ENCODE data around the gene CNPPD1. TPM values are rescaled to one million over a fixed set of nuclear protein-coding genes. Genes with fewer than 3 reads are reported as not detected.
A peak's percentile ranks its signal among the peaks of the same experiment; 100 is the strongest.

Gene CNPPD1
- polyA plus RNA-seq, 2 of the 4 experiments (the other 2 are of a cell fraction), result 22.4 to 27.6 TPM

DNA sequence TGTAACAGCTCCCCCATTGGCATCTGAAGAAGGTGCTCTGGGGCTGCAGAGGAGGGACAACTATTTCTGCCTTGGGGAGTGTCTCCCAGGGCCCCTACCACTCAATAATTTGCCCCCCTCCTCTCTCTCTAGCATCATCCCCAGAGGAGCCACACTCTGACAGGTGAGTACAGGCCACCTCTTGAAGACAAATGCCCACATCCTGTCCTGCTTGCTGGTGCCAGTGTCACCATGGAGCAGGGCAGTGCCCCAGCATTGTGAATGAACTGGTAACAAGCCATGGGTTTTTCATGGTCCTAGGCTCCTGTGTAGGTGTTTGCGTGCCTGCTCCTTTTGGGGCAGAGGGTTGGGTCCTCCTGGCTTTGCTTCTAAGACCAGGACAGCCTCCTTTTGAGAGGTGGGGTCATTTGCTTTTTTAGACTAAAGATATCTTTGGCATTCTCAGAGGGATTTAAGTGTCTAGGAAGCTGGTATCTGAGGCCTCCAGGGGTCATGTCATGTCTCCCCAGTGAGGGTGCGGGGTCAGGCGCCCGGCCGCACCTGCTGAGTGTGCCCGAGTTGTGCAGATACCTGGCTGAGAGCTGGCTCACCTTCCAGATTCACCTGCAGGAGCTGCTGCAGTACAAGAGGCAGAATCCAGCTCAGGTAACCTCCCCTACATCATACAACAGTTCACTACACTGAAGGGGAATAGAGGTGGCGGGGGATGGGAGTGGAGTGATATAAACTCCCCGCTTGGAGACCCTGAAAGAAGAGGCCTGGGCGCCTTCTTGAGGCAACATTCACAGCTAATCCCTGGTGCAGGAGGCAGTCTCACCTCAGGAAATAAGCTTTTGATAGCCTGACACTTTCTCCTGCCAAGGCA, 3.1 kb upstream of the CNPPD1 start:
- Histone ChIP-seq H3K27ac (no peak overlapping the region), H3K4me2 (peak overlapping the region; percentile 97), H3K9me3 (no peaks in the 10 kb centered on the region), H3K4me3 (no peak overlapping the region), H3K4me1 (peaks cover 15% of the 10 kb centered on the region)
- FAIRE-seq (no peak), ATAC-seq (no peak), DNase-seq (ENCODE audit: low read depth in 1 of 2, low spot score in 1 of 2) (no peak)
- CTCF ChIA-PET, result interaction anchor here (0.6 to 4.0 kb wide), 9 partner anchors 14 to 182 kb away, joined by 3 to 24 read pairs (median 4); partner anchors contain the start of gene NHEJ1
- POLR2A ChIA-PET, result interaction anchor here (1.0 kb wide), 1 partner anchor 27 kb away, joined by 9 read pairs; the partner anchor contains the start of gene ZFAND2B
- 95% methylated on average over 9 of the region's 9 CpGs for WGBS (ENCODE audit: missing lambda C conversion rate)
- no peak for TF ChIP-seq BHLHE40 (IDR thresholded peaks at IDR 0.05; ENCODE audit: low read depth, low read length)
- TF ChIP-seq, protein P1, sequence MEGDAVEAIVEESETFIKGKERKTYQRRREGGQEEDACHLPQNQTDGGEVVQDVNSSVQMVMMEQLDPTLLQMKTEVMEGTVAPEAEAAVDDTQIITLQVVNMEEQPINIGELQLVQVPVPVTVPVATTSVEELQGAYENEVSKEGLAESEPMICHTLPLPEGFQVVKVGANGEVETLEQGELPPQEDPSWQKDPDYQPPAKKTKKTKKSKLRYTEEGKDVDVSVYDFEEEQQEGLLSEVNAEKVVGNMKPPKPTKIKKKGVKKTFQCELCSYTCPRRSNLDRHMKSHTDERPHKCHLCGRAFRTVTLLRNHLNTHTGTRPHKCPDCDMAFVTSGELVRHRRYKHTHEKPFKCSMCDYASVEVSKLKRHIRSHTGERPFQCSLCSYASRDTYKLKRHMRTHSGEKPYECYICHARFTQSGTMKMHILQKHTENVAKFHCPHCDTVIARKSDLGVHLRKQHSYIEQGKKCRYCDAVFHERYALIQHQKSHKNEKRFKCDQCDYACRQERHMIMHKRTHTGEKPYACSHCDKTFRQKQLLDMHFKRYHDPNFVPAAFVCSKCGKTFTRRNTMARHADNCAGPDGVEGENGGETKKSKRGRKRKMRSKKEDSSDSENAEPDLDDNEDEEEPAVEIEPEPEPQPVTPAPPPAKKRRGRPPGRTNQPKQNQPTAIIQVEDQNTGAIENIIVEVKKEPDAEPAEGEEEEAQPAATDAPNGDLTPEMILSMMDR (IDR thresholded peaks at IDR 0.05), result no peak
- no peak for TF ChIP-seq CBX2 (IDR thresholded peaks at IDR 0.05; ENCODE audit: borderline replicate concordance, low read depth)

DNA sequence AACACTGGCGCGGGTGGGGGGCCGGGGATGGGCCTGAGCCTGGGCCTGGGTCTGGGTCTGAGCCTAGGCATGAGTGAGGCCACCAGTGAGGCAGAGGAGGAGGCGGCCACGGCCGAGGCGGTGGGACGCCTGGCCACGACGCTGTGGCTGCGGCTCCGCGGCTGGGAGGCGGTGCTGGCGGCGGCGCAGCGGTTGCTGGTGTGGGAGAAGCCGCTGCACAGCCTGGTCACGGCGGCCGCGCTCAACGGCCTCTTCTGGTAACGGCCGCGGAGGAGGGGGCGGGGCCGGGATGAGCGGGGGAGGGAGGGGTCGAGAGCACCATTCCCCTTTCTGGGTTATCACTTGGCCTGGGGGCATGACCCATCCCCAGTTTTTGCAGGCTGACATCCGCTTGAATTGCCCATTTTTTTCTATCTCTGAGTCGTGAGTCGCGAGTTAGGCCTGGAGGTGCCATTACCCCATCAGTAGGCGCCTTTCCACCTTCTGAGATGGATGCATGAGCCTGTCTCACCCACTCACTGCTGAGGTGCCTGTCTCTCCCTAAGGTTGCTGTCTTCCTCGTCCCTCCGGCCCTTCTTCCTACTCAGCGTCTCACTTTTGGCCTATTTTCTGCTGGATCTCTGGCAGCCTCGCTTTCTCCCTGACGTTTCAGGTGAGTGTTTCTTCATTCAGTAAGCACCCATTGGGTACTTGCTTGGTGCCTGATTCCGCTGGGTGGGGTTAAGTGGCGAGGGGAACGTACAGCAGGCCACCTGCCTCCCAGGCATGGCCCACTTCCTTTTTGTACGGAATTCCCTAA, 1.9 kb upstream of the CNPPD1 start:
- TF ChIP-seq HOXB5 (CRISPR knock-in tag; IDR thresholded peaks at IDR 0.05), result no peak
- TF ChIP-seq, protein P2, sequence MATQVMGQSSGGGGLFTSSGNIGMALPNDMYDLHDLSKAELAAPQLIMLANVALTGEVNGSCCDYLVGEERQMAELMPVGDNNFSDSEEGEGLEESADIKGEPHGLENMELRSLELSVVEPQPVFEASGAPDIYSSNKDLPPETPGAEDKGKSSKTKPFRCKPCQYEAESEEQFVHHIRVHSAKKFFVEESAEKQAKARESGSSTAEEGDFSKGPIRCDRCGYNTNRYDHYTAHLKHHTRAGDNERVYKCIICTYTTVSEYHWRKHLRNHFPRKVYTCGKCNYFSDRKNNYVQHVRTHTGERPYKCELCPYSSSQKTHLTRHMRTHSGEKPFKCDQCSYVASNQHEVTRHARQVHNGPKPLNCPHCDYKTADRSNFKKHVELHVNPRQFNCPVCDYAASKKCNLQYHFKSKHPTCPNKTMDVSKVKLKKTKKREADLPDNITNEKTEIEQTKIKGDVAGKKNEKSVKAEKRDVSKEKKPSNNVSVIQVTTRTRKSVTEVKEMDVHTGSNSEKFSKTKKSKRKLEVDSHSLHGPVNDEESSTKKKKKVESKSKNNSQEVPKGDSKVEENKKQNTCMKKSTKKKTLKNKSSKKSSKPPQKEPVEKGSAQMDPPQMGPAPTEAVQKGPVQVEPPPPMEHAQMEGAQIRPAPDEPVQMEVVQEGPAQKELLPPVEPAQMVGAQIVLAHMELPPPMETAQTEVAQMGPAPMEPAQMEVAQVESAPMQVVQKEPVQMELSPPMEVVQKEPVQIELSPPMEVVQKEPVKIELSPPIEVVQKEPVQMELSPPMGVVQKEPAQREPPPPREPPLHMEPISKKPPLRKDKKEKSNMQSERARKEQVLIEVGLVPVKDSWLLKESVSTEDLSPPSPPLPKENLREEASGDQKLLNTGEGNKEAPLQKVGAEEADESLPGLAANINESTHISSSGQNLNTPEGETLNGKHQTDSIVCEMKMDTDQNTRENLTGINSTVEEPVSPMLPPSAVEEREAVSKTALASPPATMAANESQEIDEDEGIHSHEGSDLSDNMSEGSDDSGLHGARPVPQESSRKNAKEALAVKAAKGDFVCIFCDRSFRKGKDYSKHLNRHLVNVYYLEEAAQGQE (IDR thresholded peaks at IDR 0.05), result no peak
- TF ChIP-seq FOSL2 (IDR thresholded peaks at IDR 0.05), result no peak
- no peak for TF ChIP-seq FOSL2 (CRISPR knock-in tag; IDR thresholded peaks at IDR 0.05)
- TF ChIP-seq POLR2AphosphoS2 (conservative IDR thresholded peaks at IDR 0.05; ENCODE audit: low read length), result no peak
- TF ChIP-seq CHD2 (IDR thresholded peaks at IDR 0.05; ENCODE audit: low read length, partially characterized antibody), result no peak
- TF ChIP-seq CBX8 (IDR thresholded peaks at IDR 0.05), result no peak
- no peak for TF ChIP-seq SREBF2 (IDR thresholded peaks at IDR 0.05)
- WGBS (ENCODE audit: missing lambda C conversion rate), result 13% methylated on average over 18 of the region's 45 CpGs

DNA sequence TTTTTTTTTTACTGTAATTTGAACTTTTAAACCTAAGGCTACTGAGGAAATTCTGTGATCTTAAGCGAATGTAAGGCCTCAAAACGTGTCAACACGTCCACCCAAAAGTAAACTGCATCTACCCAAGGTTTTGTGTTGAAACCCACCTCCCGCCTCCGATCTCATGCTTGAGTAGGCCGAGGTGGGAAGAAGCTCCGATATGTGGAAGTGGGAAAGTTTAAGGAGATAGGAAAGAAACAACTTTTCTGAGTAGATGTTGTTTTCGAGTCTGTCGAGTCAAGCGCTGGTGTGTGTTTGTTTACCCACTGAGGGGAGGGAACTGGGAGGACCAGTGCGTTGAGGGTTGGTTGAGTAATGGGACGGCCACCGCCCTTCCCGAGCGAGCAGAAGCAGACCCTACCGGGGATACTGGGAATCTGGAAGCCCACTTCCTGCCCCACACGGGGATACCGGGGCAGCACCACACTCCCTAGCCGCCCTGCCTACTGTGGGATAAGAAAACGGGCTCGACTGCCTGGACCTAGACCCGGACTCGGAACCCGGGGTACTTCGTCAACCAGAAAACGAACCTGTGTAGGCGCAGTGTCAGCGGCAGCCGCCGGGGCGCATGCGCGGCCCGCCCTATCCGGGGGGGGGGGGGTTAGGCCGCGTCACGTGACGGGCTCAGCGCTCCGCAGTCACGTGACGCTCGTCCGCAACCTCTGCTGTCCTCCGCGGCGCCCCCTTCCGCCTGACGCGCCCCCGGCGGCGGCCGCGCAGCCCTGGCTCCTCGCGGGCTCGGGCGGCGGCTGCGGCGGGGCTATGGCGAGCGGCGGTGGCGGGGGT, 1.0 kb upstream of the CNPPD1 start, which contains the start of gene RETREG2:
TSS of gene RETREG2 (plus strand) at position 724 of the 825 bp plus-strand sequence. CDS start at position 802, 78 bp downstream.
- H3K4me3 ChIP-seq, result peak within 1 kb of the TSS; percentile 84
- peak within 1 kb of the TSS; percentile 97 for H3K4me2 ChIP-seq
- FAIRE-seq (no peak), ATAC-seq (peak; percentile 83 to 88), DNase-seq (ENCODE audit: low read depth in 1 of 2, low spot score in 1 of 2) (peak; percentile 87 to 94)
- 3% methylated on average over 16 of the region's 67 CpGs for WGBS (ENCODE audit: missing lambda C conversion rate)
- no peaks in the 10 kb centered on the region for H3K9me3 ChIP-seq
- ChIA-PET POLR2A (interaction anchor here (2.5 kb wide), 1 partner anchor 29 kb away, joined by 12 read pairs; the partner anchor contains the start of gene ZFAND2B), CTCF (interaction anchor here (0.6 to 10.6 kb wide), 5 partner anchors 12 to 120 kb away, joined by 3 to 177 read pairs (median 8); no protein-coding TSS in a partner anchor)
- H3K27ac ChIP-seq, result peak within 1 kb of the TSS; percentile 83 to 96
- H3K4me1 ChIP-seq, result peaks cover 15% of the 10 kb centered on the region
- TF ChIP-seq CHD2 (IDR thresholded peaks at IDR 0.05; ENCODE audit: low read length, partially characterized antibody) (no peak), FOSL2 (IDR thresholded peaks at IDR 0.05) (peak; percentile 20; the same call in 1 of the 2 replicates), FOSL2 (CRISPR knock-in tag; IDR thresholded peaks at IDR 0.05) (peak; percentile 80), EHF (CRISPR knock-in tag; IDR thresholded peaks at IDR 0.05) (no peak), NPAS2 (CRISPR knock-in tag; IDR thresholded peaks at IDR 0.05; ENCODE audit: borderline replicate concordance) (no peak), JUN (IDR thresholded peaks at IDR 0.05) (peak; percentile 74 to 85)
- TF ChIP-seq, protein P3, sequence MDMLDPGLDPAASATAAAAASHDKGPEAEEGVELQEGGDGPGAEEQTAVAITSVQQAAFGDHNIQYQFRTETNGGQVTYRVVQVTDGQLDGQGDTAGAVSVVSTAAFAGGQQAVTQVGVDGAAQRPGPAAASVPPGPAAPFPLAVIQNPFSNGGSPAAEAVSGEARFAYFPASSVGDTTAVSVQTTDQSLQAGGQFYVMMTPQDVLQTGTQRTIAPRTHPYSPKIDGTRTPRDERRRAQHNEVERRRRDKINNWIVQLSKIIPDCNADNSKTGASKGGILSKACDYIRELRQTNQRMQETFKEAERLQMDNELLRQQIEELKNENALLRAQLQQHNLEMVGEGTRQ (IDR thresholded peaks at IDR 0.05), result peak; percentile 99
- TF ChIP-seq, protein P4, sequence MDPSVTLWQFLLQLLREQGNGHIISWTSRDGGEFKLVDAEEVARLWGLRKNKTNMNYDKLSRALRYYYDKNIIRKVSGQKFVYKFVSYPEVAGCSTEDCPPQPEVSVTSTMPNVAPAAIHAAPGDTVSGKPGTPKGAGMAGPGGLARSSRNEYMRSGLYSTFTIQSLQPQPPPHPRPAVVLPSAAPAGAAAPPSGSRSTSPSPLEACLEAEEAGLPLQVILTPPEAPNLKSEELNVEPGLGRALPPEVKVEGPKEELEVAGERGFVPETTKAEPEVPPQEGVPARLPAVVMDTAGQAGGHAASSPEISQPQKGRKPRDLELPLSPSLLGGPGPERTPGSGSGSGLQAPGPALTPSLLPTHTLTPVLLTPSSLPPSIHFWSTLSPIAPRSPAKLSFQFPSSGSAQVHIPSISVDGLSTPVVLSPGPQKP (IDR thresholded peaks at IDR 0.05; ENCODE audit: low read depth, low read length), result no peak
- TF ChIP-seq, protein P1 (IDR thresholded peaks at IDR 0.05), result peak; percentile 54

More for the DNA sequence above, 1.9 kb upstream of the CNPPD1 start:
- ATAC-seq (peak; percentile 2 to 31), DNase-seq (ENCODE audit: low read depth in 1 of 2, low spot score in 1 of 2) (peak; percentile 21 to 24), FAIRE-seq (no peak)
- peak overlapping the region; percentile 83 to 96 for H3K27ac ChIP-seq
- H3K9me3 ChIP-seq, result no peaks in the 10 kb centered on the region
- H3K4me3 ChIP-seq, result peak overlapping the region; percentile 84
- peak overlapping the region; percentile 97 for H3K4me2 ChIP-seq
- CTCF ChIA-PET, result interaction anchor here (2.4 to 10.6 kb wide), 2 partner anchors 118 to 120 kb away, joined by 7 to 177 read pairs; no protein-coding TSS in a partner anchor
- POLR2A ChIA-PET, result no interaction called here
- H3K4me1 ChIP-seq, result peaks cover 15% of the 10 kb centered on the region
